MM.1S (cell line): ENCODE data around the gene ACTR3.

ENCODE experiments used
- DNase-seq: peaks from one replicate; pipeline ENCODE4 v3.0.0-alpha.2; 2015
- H2AFZ ChIP-seq: fragments of 300-600 bp; sonication (generic); 2 replicates; pipeline ENCODE4 v1.6.0; 2016; ENCODE audit warnings: antibody characterized with exemption, low read length
- H3F3A ChIP-seq: fragments of 300-600 bp; sonication (generic); 2 replicates; pipeline ENCODE4 v1.6.1; 2016; ENCODE audit warnings: mild to moderate bottlenecking, antibody characterized with exemption, low read length, moderate library complexity, mixed read lengths; ENCODE audit not compliant: insufficient read depth
- H3K27ac ChIP-seq: fragments of 300-600 bp; sonication (generic); 2 replicates; pipeline ENCODE4 v1.5.1; 2016; ENCODE audit warnings: mild to moderate bottlenecking, low read length
- H3K27me3 ChIP-seq: fragments of 300-600 bp; sonication (generic); replicated peaks from 2 replicates; pipeline ENCODE4 v1.6.0; 2016; ENCODE audit warnings: low read length; ENCODE audit not compliant: insufficient read depth
- H3K36me3 ChIP-seq: fragments of 300-600 bp; sonication (generic); replicated peaks from 2 replicates; pipeline ENCODE4 v1.6.1; 2016; ENCODE audit warnings: mild to moderate bottlenecking, low read length, mixed read lengths; ENCODE audit not compliant: insufficient read depth
- H3K4me1 ChIP-seq: fragments of 300-600 bp; sonication (generic); 2 replicates; pipeline ENCODE4 v1.6.1; 2016; ENCODE audit warnings: low read length, mixed read lengths
- H3K4me2 ChIP-seq: fragments of 300-600 bp; sonication (generic); 2 replicates; pipeline ENCODE4 v1.6.0; 2016; ENCODE audit warnings: low read depth, low read length
- H3K4me3 ChIP-seq: fragments of 300-600 bp; sonication (generic); 2 replicates; pipeline ENCODE4 v1.5.1; 2016; ENCODE audit warnings: low read length, mixed read lengths
- H3K79me2 ChIP-seq: fragments of 300-600 bp; sonication (generic); 2 replicates; pipeline ENCODE4 v1.6.1; 2016; ENCODE audit warnings: mixed run types, low read length, mixed read lengths
- H3K9ac ChIP-seq: fragments of 300-600 bp; sonication (generic); 2 replicates; pipeline ENCODE4 v1.6.1; 2016; ENCODE audit warnings: low read length, mixed read lengths
- H3K9me2 ChIP-seq: fragments of 300-600 bp; sonication (generic); replicated peaks from 2 replicates; pipeline ENCODE4 v1.6.1; 2016; ENCODE audit warnings: mild to moderate bottlenecking, low read length, mixed read lengths; ENCODE audit not compliant: insufficient read depth
- H3K9me3 ChIP-seq: fragments of 300-600 bp; sonication (generic); replicated peaks from 2 replicates; pipeline ENCODE4 v1.6.1; 2016; ENCODE audit warnings: mild to moderate bottlenecking, low read length, mixed read lengths; ENCODE audit not compliant: insufficient read depth
- H4K20me1 ChIP-seq: fragments of 300-600 bp; sonication (generic); 2 replicates; pipeline ENCODE4 v1.6.1; 2016; ENCODE audit warnings: mild to moderate bottlenecking, low read length, moderate library complexity, mixed read lengths; ENCODE audit not compliant: insufficient read depth
- EZH2 ChIP-seq: fragments of 300-600 bp; sonication (generic); optimal IDR thresholded peaks from 2 replicates; pipeline ENCODE3; 2017; ENCODE audit warnings: low read depth, mild to moderate bottlenecking, antibody characterized with exemption, low read length, mixed read lengths
- EZH2phosphoT487 ChIP-seq: fragments of 300-600 bp; sonication (generic); IDR thresholded peaks from 2 replicates; pipeline ENCODE4 v1.6.1; 2018; ENCODE audit warnings: antibody characterized with exemption, low read length
- TF ChIP-seq, protein P1 (sequence below): fragments of 300-600 bp; sonication (generic); IDR thresholded peaks from 2 replicates; pipeline ENCODE4 v1.5.1; 2016; ENCODE audit warnings: antibody characterized with exemption, low read length, mixed read lengths

The ACTR3 gene

DNA sequence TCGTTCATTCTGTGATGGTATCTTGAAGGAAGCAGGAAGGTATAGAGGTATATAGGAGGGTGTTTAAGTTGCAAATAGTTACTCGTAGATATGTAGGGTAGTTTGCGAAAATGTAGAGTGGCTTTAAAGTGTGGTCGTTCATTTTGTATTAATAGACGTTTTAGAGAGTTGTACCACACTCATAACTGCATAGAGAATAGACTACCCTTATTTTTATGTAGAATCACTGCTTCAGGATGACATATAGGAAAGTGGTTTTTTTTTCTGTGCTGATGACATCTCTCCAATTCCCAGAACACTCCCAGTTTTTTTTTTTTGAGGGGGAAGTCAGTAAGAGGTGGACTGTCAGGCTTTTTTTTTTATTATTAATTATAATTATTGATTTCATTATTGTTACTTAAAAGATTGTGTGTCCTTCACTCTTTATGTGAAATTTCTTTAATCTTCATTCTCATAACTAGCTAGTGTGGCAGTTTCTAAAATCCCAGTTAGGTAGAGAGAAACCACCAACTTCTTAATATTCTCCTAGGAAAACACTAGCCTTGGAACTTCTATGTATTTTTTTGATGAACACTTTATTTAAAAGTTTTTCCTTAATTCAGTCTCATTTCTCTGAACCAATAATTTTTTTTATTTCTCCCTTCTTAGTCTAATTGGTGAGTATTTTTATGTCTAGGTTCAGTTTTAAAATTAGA, 1.5 kb downstream of the ACTR3 start:
- Histone ChIP-seq H3K36me3 (peaks cover 5% of the 10 kb centered on the region; the same call in 1 of the 2 replicates), H3F3A (peaks cover 42% of the 10 kb centered on the region), H3K9me3 (no peaks in the 10 kb centered on the region), H3K4me3 (peak overlapping the region; percentile 86), H3K9ac (peak overlapping the region; percentile 92), H3K79me2 (peaks cover 88% of the 10 kb centered on the region), H3K27ac (peak overlapping the region; percentile 92), H3K4me1 (peaks cover 30% of the 10 kb centered on the region), H3K9me2 (no peaks in the 10 kb centered on the region), H3K27me3 (no peaks in the 10 kb centered on the region), H2AFZ (no peak overlapping the region), H4K20me1 (peaks cover 17% of the 10 kb centered on the region), H3K4me2 (peak overlapping the region; percentile 81)
- DNase-seq = no peak
- TF ChIP-seq EZH2 (no peak), EZH2phosphoT487 (no peak)
- TF ChIP-seq, protein P1, sequence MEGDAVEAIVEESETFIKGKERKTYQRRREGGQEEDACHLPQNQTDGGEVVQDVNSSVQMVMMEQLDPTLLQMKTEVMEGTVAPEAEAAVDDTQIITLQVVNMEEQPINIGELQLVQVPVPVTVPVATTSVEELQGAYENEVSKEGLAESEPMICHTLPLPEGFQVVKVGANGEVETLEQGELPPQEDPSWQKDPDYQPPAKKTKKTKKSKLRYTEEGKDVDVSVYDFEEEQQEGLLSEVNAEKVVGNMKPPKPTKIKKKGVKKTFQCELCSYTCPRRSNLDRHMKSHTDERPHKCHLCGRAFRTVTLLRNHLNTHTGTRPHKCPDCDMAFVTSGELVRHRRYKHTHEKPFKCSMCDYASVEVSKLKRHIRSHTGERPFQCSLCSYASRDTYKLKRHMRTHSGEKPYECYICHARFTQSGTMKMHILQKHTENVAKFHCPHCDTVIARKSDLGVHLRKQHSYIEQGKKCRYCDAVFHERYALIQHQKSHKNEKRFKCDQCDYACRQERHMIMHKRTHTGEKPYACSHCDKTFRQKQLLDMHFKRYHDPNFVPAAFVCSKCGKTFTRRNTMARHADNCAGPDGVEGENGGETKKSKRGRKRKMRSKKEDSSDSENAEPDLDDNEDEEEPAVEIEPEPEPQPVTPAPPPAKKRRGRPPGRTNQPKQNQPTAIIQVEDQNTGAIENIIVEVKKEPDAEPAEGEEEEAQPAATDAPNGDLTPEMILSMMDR = no peak

DNA sequence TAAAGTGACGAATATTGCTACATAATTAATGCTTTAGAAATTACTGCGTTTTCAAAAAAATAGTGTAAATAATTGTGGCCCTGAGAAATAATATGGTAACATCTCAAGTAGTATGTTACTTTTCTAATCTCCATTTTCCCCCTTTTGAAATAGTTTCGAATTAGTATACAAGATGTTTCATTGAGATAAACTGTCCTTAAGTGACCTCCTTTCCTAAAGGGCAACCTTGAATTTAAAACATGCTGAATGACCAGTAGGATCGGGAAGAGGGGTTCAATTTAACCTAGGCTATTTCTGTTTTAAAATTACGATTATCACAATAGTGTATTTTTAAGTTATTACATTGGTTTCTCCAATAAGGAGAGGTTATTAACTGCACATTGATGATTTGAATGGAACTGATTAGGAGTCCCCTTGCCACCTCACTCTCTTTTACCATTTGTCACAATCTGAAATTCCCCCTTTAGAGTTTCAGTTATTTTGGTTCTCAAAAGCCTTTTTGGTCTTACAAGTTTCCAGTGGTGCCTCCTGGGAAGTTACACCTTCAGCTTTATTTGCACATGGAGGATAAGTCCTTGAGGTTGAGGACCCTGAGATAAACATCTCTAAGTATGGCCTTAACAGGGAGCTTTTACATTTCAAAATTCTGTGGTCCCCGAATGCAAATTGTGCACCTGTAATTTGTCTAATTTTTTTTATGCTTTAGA, 2.3 kb downstream of the ACTR3 start:
- Histone ChIP-seq H3K4me1 (peaks cover 23% of the 10 kb centered on the region), H3K9me2 (no peaks in the 10 kb centered on the region), H3K9ac (peak overlapping the region; percentile 49; the same call in 1 of the 2 replicates), H3K27me3 (no peaks in the 10 kb centered on the region), H2AFZ (no peak overlapping the region), H3K36me3 (peaks cover 5% of the 10 kb centered on the region; the same call in 1 of the 2 replicates), H3K4me3 (peak overlapping the region; percentile 86), H3K9me3 (no peaks in the 10 kb centered on the region), H3F3A (peaks cover 34% of the 10 kb centered on the region), H4K20me1 (peaks cover 25% of the 10 kb centered on the region), H3K27ac (peak overlapping the region; percentile 23; the same call in 1 of the 2 replicates), H3K4me2 (peak overlapping the region; percentile 81), H3K79me2 (peaks cover 96% of the 10 kb centered on the region)
- TF ChIP-seq, protein P1 = no peak
- TF ChIP-seq EZH2phosphoT487 (no peak), EZH2 (no peak)
- no peak for DNase-seq

DNA sequence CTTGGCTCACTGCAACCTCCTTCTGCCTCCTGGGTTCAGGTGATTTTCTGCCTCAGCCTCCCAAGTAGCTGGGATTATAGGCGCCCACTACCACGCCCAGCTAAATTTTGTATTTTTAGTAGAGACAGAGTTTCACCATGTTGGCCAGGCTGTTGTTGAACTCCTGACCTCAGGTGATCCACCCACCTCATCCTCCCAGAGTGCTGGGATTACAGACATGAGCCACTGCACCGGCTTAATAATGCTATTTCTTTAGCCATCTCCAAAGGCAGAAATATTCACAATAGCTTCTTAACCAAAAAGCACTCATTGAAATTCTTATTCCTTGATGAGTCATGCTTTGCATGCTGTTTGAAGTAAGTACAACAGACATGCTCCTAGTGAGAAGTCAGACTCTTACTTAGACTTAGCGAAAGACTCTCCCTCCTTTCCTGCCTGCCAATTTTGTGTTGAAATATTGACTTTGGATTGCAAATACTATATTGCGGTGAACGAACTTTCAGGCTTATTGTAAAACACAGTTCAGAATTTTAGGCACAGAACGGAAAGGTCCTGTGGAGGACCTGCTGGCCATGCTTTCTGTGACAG, 4.4 kb downstream of the ACTR3 start:
- H4K20me1 ChIP-seq = peaks cover 43% of the 10 kb centered on the region
- no peak for DNase-seq
- no peaks in the 10 kb centered on the region for H3K27me3 ChIP-seq
- TF ChIP-seq, protein P1 = no peak
- TF ChIP-seq EZH2phosphoT487 = no peak
- no peak for TF ChIP-seq EZH2
- no peaks in the 10 kb centered on the region for H3K9me3 ChIP-seq
- H3K27ac ChIP-seq = no peak overlapping the region
- H2AFZ ChIP-seq = no peak overlapping the region
- peaks cover 14% of the 10 kb centered on the region for H3K4me1 ChIP-seq
- H3K4me2 ChIP-seq = no peak overlapping the region
- peaks cover 96% of the 10 kb centered on the region for H3K79me2 ChIP-seq
- H3K9ac ChIP-seq = no peak overlapping the region
- peaks cover 5% of the 10 kb centered on the region; the same call in 1 of the 2 replicates for H3K36me3 ChIP-seq
- peaks cover 13% of the 10 kb centered on the region for H3F3A ChIP-seq
- no peaks in the 10 kb centered on the region for H3K9me2 ChIP-seq
- no peak overlapping the region for H3K4me3 ChIP-seq
